Measurements from ENCODE around the gene BIN2.
"Not testable (repeated sequence)": the region's sequence is repeated elsewhere in the genome, so short reads cannot be mapped to it uniquely, and the experiment has no call there.

Gene BIN2

DNA sequence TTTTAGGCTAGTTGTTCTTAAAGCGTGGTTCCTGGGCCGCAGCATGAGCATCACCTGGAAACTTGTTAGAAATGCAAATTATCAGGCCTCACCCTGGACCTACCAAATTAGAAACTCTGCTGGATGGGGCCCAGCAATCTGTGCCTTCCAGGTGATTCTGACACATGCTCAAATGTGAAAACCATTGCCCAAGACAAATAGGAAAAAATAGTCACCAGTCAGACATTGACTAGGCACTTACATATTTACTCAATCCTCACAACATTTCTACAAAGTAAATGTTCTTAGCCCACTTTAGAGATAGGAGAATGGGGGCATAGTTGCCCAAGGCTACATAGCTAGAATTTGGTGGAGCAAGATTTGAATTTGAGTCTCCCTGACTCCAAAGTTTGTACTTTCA is 19.2 kb upstream of the BIN2 start:
- DNase-seq: no peak

DNA sequence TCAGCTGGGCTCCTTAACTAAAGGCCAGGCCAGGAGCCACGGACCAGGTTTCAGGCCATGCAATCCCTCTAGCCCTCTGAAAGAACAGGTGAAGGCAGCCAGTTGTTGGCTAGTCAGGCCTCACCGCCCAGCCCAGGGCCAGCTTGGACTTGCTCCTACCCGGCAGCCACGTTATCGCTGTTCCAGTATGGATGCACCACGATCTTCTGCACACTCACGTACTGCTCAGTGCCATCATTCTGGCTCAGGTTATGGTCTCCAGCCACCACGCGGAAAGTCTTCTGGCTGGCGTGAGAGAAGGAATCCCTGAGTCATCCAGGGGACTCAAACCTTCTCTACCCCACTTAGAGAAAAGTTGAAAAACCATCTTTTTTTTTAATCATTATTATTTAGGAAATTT is 18.4 kb upstream of the BIN2 start:
- DNase-seq: no peak

DNA sequence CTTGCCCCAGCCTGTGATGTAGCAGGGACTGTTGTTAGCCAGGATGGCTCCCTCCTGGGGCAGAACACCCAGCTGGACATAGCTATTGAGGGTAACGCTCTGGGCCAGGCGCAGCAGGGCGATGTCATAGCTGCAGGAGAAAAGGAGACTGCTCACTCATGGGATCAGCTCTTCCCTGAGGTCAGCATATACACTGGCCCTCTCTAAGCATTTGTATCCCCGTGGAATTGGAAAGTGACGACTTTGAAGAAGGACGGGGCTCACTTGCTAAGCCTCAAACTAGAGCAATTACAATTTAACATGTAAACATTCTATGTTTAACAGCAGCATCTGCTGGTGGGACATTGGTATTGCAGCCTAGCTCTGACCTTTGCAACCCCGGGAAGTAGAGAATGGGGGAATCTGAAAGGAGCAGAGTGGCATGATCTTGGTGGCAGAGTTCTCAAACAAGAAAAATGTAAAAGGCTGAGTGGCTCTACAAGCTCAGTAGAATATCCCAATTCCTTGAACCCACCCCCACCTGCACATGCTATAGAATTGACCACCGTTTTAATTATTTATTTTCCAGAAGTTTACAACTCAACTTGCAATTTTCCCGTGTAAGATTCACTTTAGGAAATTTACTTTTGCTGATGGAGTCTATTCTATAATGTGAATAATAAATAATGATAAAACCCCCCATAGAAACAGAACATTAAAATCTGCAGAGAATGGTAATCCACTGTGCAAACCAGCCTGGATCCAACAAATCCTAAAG is 17.5 kb upstream of the BIN2 start:
- peak; percentile 83 for DNase-seq

DNA sequence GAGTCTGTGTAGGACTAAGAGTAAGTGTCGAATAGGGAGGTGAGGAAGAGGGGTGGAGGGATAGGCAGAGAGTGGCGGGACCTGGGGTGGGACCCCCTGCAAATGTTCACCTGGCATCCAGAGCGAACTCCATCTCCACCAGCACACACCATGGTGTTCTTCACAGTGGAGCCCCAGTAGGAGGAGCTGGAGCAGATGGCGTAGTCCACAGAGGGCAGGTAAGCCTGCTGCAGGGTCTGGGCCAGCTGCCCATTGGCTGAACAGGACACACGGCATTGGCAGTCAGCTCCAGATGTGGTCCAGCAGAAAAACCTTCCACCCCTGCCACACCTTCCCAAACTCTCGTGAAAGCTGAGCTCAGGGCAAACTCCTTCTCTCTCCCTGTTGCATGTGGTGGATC is 15.8 kb upstream of the BIN2 start:
- no peak for DNase-seq

DNA sequence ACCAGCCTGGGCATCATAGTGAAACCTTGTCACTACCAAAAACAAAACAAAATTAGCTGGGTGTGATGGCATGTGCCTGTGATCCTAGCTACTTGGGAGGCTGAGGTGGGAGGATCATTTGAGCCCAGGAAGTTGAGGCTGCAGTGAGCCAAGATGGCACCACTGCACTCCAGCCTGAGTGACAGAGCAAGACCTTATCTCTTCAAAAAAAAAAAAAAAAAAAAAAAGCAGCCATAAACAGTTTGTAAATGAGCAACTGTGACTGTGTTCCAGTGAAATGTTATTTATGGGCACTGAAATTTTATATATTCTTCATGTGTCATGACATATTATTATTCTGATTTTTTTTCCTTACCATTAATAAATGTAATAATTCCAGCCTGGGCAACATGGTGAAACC is 13.4 kb upstream of the BIN2 start:
- DNase-seq: not testable (repeated sequence)

DNA sequence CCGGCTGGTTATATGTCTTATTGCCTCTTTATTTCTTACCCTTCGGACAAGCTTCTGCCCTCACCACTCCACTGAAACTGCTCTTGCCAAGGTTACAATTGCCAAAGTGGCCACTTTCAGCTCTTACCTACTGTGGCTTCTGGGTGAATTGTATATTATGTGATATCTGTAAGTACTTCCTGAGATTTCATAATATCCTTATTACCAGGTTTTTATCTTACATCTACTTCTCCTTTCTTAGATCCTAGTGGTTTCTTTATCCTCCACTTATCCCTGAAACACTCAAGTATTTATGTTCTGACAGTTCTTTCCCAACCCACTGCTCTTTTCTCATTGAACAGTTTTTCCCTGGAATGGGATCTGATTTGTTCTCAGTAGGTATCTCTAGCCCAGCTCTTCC is 12.0 kb upstream of the BIN2 start:
- no peak for DNase-seq

DNA sequence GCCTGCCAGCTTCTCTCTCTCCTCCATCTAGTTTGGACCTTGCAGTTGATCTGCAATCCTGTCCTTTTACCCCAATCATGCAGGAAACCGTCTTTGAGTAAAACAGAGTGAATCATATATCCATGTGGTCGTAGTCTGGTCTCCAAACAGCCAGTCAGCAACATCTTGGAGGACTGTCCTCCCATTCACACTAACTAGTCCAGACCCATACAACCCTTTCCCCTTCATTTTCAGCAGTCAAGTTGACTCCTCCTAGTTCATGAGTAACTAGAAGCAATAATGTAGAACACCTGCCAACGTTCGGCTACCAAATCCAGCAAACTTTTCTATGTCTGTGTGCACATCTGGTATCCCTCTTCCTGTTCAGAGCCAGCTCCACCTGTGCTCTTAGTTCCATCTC is 10.8 kb upstream of the BIN2 start:
- DNase-seq: no peak

DNA sequence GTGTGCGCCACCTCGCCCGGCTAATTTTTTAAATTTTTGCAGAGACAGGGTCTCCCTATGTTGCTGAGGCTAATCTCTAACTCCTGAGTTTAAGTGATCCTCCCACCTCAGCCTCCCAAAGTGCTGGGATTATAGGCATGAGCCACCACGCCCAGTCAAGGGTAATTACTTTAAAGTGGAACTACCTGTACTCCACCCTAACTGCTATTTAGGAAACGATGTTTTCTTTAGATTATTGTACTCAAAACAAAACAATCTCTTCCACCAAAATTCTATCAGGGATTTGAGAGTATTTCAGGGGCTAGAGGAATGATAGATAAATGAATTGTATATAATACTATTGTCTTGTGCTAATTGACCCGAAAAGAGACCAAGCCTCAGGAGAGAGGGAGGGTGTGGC is 9.6 kb upstream of the BIN2 start:
- DNase-seq: no peak

DNA sequence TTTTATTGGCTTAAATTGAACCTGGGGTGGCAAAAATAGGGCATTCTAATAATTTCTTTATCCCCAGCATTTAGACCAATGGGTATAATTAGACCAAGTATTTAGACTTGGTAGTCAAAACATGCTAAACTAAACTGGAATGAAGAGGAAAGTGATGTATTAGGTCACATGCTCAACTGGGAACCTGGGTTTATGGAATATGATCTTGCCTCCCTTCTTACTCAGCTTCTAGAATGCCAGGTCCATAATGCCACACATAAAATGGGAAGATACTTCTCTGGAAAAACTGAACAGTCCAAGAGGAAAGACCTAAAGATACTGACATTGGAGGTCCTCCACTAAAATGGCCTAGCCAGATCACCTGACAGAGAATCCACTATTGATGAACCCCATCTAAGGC is 6.2 kb upstream of the BIN2 start:
- DNase-seq: no peak

DNA sequence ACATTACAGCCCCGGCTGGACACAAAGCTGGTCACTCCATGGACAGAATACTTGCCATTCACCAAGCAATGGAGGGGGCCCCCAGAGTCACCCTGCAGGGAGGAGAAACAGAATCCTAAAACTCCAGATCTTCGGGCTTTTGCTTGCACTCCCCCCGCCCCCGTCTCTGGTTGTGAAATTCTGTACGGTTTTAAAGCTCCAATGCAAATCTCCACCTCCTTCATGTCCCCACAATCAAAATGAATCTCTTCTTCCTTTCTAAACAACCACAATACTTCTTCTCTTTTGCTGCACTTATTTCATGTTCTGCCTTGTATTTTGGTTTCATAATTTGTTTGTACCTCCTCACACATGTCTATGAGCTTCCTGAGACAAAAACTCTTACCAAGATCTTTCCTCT is 5.8 kb upstream of the BIN2 start:
- no peak for DNase-seq

DNA sequence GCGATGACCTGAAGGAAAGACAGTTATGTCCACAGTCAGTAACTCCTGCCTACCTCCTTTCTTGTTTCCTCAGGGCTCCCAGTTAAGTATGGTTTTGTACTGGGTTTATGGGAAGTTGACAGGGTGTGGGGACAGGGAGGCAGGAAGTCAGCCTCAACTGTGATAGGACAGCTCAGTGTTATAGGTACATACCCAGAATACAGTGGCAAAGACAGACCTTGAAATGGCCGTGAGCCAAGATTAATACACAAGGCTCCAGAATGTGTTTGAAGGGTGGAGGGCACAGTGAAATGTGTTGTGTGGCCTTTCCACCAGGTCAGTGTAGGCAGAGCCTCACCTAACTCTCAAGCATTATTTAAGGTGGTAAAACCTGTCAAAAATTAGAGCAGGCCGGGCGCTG is 4.6 kb upstream of the BIN2 start:
- DNase-seq: no peak

DNA sequence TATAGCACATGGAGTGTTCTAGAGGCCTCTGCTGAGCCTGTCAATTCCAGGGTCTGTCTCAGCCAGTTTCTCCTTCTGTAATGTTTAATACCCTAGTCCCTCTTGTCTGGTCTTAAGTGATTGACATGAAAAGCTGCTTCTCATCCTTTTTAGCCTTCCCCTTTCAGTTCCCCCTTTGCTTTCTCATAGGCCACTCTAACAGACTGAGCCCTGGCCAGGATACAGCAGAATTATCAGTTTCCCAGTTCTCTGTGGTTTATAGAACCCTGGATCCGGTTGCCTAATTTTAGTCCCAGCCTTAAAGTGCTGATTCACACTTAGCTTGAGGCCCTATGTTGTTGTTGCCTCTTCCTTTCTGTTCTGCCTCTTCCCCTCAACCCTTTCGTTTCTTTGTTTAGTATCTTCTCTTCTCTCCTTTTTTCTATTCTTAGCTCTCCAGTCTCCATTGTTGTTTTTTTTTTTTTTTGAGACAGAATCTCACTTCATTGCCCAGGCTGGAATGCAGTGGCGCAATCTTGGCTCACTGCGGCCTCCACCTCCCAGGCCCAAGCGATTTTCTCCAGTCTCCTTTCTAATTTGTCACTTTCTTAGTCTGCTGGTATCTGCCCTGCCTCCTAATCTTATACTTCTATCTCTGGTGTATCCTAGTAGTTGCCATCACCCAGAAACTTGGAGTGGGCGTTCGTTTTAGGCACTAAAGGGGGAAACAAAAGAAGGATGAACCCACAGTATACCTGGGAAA is 2.9 kb upstream of the BIN2 start:
- DNase-seq: peak; percentile 44

DNA sequence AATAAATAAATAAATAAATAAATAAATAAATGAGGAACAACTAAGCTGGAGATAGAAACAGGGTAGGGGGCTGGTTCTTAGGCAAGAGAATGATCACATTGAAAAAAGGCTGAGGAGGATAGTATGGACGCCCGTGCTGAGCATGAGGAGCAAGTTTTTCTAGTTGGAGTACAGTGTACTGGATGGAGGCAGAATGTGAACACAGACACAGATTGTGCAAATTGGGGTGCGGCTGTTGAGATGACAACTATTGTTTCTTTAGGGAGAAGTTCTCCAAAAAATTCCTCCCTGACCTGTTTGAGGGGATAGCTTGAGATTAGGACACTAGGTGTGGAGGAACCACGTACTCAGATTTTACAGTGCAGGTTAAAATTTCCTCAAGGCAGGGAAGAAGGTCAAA is 979 bp upstream of the BIN2 start:
- no peak for DNase-seq

DNA sequence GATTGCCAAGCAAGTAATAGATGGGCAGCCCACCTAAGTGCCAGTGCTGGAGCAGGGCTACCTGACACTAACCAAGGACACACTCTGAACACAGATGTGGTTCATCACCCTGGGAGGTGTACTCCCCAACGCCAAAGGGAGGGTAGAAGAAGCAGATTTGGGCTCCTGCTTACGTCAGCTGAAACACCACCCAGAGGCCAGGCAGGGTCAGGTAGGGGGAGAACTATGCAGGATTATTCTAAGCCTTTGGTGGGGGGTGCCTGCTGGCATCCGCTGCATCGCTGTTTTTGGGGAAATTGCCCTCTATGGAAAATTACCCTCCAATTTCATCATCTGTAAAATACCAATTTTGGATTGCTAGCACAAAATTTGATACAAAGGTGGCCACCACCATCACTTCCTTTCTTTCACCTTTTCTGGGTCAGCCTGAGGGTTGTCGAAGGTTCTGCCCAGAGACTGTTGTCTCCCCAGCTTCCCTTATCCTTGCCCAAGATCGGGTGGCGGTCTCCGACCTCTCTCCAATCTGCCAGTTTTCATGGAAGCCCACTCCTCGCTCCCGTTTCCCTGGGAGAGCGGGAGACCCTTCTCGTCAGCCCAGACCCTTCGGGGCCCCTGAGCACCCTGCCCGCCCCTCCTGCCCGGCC is 535 bp downstream of the BIN2 start:
- DNase-seq: peak; percentile 74

DNA sequence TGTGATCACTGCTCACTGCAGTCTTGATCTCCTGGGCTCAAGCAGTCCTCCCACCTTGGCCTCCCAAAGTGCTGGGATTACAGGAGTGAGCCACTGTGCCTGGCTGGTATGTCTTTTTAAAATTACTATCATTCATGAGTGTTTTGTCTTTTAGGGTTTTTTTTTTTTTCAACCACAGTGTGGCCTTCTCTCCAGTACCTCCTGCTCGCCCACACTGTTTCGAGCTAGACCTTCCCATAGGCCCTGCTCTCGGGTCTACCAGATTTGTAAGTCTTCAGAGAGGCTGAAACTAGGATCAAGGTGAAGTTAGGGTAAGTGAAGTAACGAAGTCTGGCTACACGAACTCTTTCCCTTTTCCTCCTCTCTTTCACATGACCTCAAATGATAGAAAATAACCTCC is 1.5 kb downstream of the BIN2 start:
- DNase-seq: no peak

DNA sequence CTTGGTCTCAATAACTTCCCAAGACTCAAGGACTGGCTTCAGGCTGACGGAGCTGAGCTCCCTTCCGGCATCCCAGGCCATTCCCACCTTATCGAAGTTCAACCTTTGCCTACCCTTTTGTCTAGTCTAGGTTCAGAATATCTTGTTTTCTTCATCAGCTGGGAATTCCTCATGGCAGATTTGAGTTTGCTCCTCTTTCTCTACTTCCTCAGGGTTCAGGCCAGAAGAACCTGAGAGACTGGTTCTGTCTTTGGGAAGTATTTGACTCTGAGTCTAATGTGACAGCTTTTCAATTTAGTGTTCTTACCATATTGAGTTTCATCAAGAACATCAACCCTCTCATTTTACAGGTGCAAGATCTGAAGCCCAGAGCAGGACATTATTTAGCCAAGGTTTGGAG is 2.1 kb downstream of the BIN2 start:
- DNase-seq: no peak

DNA sequence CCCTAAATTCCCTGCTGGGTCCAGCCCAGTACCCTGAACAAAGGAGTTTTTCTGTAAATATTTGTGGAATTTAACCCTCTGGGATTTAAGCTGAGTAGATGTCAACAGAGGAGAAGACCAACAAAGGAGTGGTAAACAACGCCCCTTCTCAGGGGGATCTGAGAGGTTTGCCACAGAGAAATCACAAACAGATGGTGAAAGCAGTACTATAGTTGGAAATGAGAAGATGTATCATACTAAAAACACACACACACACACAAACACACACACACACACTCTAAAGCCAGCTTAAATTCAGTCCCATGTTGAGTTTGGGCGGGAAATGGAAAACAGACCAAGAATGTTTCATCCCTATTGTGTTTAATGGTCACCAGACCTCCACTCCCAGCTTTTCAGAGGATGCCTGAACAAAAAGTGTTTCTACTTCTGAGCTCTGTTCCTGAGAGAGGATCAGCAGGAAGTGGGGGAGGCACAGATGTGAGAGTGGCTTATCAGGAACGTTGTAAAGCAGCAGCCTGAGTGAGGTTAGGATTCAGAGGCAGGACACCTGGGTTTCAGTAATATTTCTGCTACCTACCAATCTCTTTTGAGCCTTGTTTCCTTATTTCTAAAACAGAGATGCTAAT is 3.2 kb downstream of the BIN2 start:
- DNase-seq: peak; percentile 24

DNA sequence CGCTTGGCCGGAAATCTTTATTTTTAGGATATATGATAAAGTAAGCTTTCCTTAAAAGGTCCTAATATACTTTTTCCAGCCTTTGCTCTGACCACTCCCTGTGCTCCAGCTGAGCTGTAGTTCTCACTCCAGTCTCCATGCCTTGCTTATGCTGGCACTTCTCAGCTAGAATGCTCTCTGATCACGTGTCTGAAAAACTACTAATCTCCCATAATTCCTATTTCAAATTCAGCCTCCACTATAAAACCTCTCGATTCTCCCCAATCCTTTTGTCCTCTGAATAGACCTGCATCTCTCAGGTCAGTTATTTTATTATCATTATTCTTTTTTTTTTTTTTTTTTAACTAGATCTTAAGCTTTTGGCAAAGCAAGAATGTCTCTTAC is 3.7 kb downstream of the BIN2 start:
- no peak for DNase-seq

DNA sequence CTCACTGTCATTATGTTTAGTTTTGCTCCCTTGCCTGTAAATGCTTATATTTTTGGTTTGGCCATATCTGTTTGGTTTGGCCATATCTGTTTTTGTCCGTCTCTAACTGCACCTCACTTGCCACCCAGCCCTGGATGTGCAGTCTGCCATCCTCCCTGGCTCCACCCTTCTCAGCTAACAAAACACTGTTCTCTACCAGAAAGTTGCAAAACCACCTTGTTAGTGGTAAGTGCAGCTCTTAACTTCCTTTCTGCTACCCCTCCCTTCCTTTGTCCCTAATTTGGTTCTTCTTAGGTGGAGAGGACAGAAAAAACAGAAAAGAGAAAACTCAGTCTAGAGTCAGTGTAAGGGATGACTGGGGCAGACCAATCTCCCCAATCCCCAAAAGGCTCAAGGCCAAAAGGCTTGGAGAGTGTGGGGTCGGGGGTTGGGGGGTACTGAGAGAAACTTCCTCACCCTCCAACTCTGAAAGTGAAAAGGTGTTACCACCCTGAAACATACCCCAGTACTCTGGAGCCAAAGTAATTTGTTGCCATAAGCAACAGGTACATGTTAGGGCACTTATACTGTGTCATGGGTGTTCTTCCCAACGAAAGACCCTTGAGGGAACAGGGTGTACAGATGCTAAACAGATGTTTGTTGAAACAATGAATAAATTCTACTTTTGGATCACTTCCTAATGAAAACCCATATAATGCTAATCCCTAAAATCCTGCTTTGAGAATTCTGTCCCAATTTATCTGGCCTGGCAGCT is 5.0 kb downstream of the BIN2 start:
- peak; percentile 74 for DNase-seq

DNA sequence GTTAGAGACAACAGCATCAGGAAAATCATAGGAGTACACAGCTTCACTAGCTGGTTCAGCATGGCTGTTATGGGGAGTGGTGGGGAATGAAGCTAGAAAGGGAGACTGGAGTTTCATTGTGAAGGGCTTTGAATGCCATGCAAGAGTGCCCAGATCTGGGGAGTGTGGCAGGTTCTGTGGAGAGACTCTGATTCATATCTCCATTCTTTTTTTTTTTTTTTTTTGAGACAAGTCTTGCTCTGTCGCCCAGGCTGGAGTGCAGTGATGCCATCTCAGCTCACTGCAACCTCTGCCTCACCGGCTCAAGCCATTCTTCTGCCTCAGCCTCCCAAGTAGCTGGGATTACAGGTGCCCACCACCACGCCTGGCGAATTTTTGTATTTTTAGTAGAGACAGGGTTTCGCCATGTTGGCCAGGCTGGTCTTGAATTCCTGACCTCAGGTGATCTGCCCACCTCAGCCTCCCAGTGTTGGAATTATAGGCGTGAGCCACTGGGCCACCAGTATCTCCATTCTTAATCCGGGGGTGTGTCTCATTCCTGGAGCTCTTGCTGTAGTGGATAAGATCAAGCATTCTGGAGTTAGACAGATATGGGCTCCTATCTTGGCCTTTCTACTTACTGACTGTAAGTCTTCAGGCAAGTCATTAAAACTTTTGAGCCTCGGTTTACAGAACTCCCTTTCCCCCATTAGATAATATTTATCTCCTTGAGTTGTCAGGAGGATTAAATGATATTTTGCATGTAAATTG is 5.7 kb downstream of the BIN2 start:
- not testable (repeated sequence) for DNase-seq

DNA sequence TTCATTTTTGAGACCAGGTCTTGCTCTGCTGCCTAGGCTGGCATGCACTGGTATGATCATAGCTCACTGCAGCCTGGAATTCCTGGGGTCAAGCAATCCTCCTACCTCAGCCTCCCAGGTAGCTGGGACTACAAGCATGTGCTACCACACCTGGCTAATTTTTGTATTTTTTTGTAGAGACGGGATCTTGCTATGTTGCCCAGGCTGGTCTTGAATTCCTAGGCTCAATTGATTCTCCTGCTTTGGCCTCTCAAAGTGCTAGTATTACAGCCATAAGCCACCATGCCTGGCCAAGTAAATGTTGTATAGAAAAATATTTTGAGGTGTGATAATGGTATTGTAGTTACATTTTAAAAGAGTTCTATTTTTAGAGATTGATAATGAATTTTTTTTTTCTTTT is 12.6 kb downstream of the BIN2 start:
- no peak for DNase-seq
